HepG2 (cell line): ENCODE data around the gene ZC3H4.

Experiments
- BRD4 ChIP-seq: sonication (generic); formaldehyde crosslinking; IDR thresholded peaks from 2 replicates; pipeline ENCODE4 v1.4.0; 2020; ENCODE audit warnings: missing genetic modification reagents
- FOXC1 ChIP-seq: sonication (generic); formaldehyde crosslinking; IDR thresholded peaks from 2 replicates; pipeline ENCODE4 v1.8.0; 2022; ENCODE audit warnings: mild to moderate bottlenecking, missing genetic modification reagents, borderline replicate concordance
- FOXP1 ChIP-seq, 2 experiments: fragments of 450-650 bp in 1 of 2; IDR thresholded peaks; 2 replicates each; pipeline ENCODE4 v1.6.1; 2017 to 2018; ENCODE audit warnings: antibody characterized with exemption in 1 of 2
- KLF13 ChIP-seq: sonication (generic); formaldehyde crosslinking; IDR thresholded peaks from 2 replicates; pipeline ENCODE4 v1.4.0; 2020; ENCODE audit warnings: mild to moderate bottlenecking, missing genetic modification reagents
- MXI1 ChIP-seq: IDR thresholded peaks from 3 replicates; pipeline ENCODE4 v1.6.1; 2012; ENCODE audit warnings: low read depth, low read length, inconsistent platforms, borderline replicate concordance
- RAD21 ChIP-seq: fragments of 450-650 bp; formaldehyde crosslinking; IDR thresholded peaks from 2 replicates; pipeline ENCODE4 v1.5.0; 2020; ENCODE audit warnings: mild to moderate bottlenecking
- SSRP1 ChIP-seq: IDR thresholded peaks from 2 replicates; pipeline ENCODE4 v1.6.1; 2016; ENCODE audit warnings: control low read depth
- ZNF766 ChIP-seq: sonication (generic); formaldehyde crosslinking; IDR thresholded peaks from 2 replicates; pipeline ENCODE4 v1.5.0; 2020; ENCODE audit warnings: missing genetic modification reagents, borderline replicate concordance
- TF ChIP-seq, protein P1 (sequence below): sonication (generic); formaldehyde crosslinking; IDR thresholded peaks from 2 replicates; pipeline ENCODE4 v1.5.0; 2020; ENCODE audit warnings: mild to moderate bottlenecking, missing genetic modification reagents, moderate library complexity
- TF ChIP-seq, protein P2 (sequence below): IDR thresholded peaks from 2 replicates; pipeline ENCODE4 v1.6.1; 2018; ENCODE audit warnings: missing genetic modification reagents, mild to moderate bottlenecking, missing compliant biosample characterization
- TF ChIP-seq, protein P3 (sequence below): sonication (generic); formaldehyde crosslinking; IDR thresholded peaks from 2 replicates; pipeline ENCODE4 v1.5.1; 2020; ENCODE audit warnings: missing genetic modification reagents, mild to moderate bottlenecking, borderline replicate concordance

DNA sequence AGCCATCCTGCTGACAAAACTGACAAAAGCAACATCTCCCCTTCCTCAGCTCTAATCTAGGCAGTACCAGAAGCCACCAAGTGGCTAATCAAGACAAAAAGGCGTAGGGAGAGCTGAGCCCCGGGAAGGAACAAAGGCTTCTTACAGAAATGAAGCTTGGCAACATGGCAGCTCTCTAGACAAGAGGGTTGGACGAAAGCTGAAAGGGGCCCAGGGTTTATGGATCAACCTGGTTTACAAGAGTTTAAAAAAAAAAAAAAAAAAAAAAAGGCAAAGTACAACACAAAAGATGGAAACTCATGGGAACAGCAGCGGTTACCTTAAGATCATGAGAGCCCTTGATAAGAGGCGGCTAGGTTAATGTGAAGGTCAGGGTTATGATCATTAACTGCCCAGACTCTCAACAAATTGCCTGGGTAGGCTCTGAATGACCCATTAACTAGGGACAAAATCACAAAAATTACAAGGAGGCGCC, 14.0 kb downstream of the ZC3H4 start:
- TF ChIP-seq, protein P1, sequence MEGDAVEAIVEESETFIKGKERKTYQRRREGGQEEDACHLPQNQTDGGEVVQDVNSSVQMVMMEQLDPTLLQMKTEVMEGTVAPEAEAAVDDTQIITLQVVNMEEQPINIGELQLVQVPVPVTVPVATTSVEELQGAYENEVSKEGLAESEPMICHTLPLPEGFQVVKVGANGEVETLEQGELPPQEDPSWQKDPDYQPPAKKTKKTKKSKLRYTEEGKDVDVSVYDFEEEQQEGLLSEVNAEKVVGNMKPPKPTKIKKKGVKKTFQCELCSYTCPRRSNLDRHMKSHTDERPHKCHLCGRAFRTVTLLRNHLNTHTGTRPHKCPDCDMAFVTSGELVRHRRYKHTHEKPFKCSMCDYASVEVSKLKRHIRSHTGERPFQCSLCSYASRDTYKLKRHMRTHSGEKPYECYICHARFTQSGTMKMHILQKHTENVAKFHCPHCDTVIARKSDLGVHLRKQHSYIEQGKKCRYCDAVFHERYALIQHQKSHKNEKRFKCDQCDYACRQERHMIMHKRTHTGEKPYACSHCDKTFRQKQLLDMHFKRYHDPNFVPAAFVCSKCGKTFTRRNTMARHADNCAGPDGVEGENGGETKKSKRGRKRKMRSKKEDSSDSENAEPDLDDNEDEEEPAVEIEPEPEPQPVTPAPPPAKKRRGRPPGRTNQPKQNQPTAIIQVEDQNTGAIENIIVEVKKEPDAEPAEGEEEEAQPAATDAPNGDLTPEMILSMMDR = no peak
- TF ChIP-seq ZNF766 (no peak), KLF13 (CRISPR knock-in tag) (no peak), RAD21 (CRISPR knock-in tag) (no peak), BRD4 (CRISPR knock-in tag) (no peak), MXI1 (no peak), FOXC1 (CRISPR knock-in tag) (no peak), FOXP1 (IDR thresholded peaks at IDR 0.05) (no peak), FOXP1 (CRISPR knock-in tag; IDR thresholded peaks at IDR 0.05) (no peak), SSRP1 (CRISPR knock-in tag) (no peak)
- TF ChIP-seq, protein P2, sequence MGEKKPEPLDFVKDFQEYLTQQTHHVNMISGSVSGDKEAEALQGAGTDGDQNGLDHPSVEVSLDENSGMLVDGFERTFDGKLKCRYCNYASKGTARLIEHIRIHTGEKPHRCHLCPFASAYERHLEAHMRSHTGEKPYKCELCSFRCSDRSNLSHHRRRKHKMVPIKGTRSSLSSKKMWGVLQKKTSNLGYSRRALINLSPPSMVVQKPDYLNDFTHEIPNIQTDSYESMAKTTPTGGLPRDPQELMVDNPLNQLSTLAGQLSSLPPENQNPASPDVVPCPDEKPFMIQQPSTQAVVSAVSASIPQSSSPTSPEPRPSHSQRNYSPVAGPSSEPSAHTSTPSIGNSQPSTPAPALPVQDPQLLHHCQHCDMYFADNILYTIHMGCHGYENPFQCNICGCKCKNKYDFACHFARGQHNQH = no peak
- TF ChIP-seq, protein P3, sequence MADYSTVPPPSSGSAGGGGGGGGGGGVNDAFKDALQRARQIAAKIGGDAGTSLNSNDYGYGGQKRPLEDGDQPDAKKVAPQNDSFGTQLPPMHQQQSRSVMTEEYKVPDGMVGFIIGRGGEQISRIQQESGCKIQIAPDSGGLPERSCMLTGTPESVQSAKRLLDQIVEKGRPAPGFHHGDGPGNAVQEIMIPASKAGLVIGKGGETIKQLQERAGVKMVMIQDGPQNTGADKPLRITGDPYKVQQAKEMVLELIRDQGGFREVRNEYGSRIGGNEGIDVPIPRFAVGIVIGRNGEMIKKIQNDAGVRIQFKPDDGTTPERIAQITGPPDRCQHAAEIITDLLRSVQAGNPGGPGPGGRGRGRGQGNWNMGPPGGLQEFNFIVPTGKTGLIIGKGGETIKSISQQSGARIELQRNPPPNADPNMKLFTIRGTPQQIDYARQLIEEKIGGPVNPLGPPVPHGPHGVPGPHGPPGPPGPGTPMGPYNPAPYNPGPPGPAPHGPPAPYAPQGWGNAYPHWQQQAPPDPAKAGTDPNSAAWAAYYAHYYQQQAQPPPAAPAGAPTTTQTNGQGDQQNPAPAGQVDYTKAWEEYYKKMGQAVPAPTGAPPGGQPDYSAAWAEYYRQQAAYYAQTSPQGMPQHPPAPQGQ (CRISPR knock-in tag) = no peak
